GM23248 (cell line): Measurements from ENCODE around the gene BICD1. TPM values are rescaled to one million over a fixed set of nuclear protein-coding genes. Genes with fewer than 3 reads are reported as not detected.
"Not testable (repeated sequence)": the region's sequence is repeated elsewhere in the genome, so short reads cannot be mapped to it uniquely, and the experiment has no call there.

Source experiments
- DNase-seq: peaks from one replicate; pipeline ENCODE4 v3.0.0-alpha.2; 2015
- H2AFZ ChIP-seq: fragments of 200-600 bp; sonication (generic); 2 replicates; pipeline ENCODE4 v1.6.1; 2016; ENCODE audit warnings: antibody characterized with exemption
- H3F3A ChIP-seq: fragments of 200-600 bp; sonication (generic); 2 replicates; pipeline ENCODE4 v1.6.1; 2016; ENCODE audit warnings: mild to moderate bottlenecking, antibody characterized with exemption, mixed run types; ENCODE audit not compliant: insufficient read depth
- H3K27ac ChIP-seq: fragments of 200-600 bp; sonication (generic); 2 replicates; pipeline ENCODE4 v1.5.1; 2016; ENCODE audit warnings: mild to moderate bottlenecking
- H3K27me3 ChIP-seq: fragments of 200-600 bp; sonication (generic); replicated peaks from 2 replicates; pipeline ENCODE4 v1.6.1; 2016; ENCODE audit warnings: mild to moderate bottlenecking; ENCODE audit not compliant: insufficient read depth
- H3K36me3 ChIP-seq: fragments of 200-600 bp; sonication (generic); 2 replicates; pipeline ENCODE4 v1.6.1; 2016; ENCODE audit warnings: low read depth, mild to moderate bottlenecking
- H3K4me1 ChIP-seq: fragments of 200-600 bp; sonication (generic); 2 replicates; pipeline ENCODE4 v1.6.1; 2016; ENCODE audit warnings: mild to moderate bottlenecking; ENCODE audit not compliant: insufficient read depth
- H3K4me2 ChIP-seq: fragments of 200-600 bp; sonication (generic); one replicate; pipeline ENCODE4 v1.6.1; 2016; ENCODE audit warnings: mild to moderate bottlenecking; ENCODE audit not compliant: unreplicated experiment
- H3K4me3 ChIP-seq: fragments of 200-600 bp; sonication (generic); 2 replicates; pipeline ENCODE4 v1.5.1; 2016; ENCODE audit warnings: mild to moderate bottlenecking
- H3K79me2 ChIP-seq: fragments of 200-600 bp; sonication (generic); 2 replicates; pipeline ENCODE4 v1.6.1; 2016; ENCODE audit warnings: mild to moderate bottlenecking; ENCODE audit not compliant: insufficient read depth
- H3K9ac ChIP-seq: fragments of 200-600 bp; sonication (generic); 2 replicates; pipeline ENCODE4 v1.6.1; 2016; ENCODE audit warnings: mild to moderate bottlenecking
- H3K9me2 ChIP-seq: fragments of 200-600 bp; sonication (generic); 2 replicates; pipeline ENCODE4 v1.6.1; 2016; ENCODE audit warnings: mixed run types, mild to moderate bottlenecking, moderate library complexity; ENCODE audit not compliant: insufficient read depth
- H3K9me3 ChIP-seq: fragments of 200-600 bp; sonication (generic); one replicate; pipeline ENCODE4 v1.6.1; 2017; ENCODE audit warnings: low read depth
- H4K20me1 ChIP-seq: fragments of 200-600 bp; sonication (generic); 2 replicates; pipeline ENCODE4 v1.6.0; 2016; ENCODE audit not compliant: insufficient read depth
- EZH2 ChIP-seq: fragments of 200-600 bp; sonication (generic); IDR thresholded peaks from 2 replicates; pipeline ENCODE4 v1.6.1; 2018; ENCODE audit warnings: antibody characterized with exemption, mild to moderate bottlenecking; ENCODE audit not compliant: insufficient read depth, poor library complexity, severe bottlenecking
- EZH2phosphoT487 ChIP-seq: fragments of 200-600 bp; sonication (generic); IDR thresholded peaks from 2 replicates; pipeline ENCODE4 v1.6.1; 2018; ENCODE audit warnings: antibody characterized with exemption, moderate library complexity, mild to moderate bottlenecking, low read depth; ENCODE audit not compliant: insufficient read depth
- WGBS, 2 experiments: methylation state at CpG; one replicate each; pipeline ENCODE4 v1.1.6; 2015 to 2017; ENCODE audit warnings: low lambda C conversion rate in 2 of 2, low coverage in 1 of 2; ENCODE audit errors: missing lambda C conversion rate in 2 of 2; 5-methylcytosine and 5-hydroxymethylcytosine counted together
- in situ Hi-C: fragments of 300-500 bp; cut with MboI; formaldehyde crosslinking; loops from 2 replicates; pipeline ENCODE4 v1.15.0; 2020
- polyA plus RNA-seq: library from polyadenylated mRNA; unstranded; fragments of >200 nt; fragmentation: Nextera tagmentation; extraction: Ambion mirVana; gene quantifications from 2 replicates; pipeline ENCODE4 v1.2.1, GENCODE V29; 2016
- total RNA-seq: library from RNA; depleted of rRNA; stranded (reverse); fragments of >200 nt; shearing (Covaris generic); gene quantifications from 2 replicates; pipeline ENCODE4 v1.2.3, GENCODE V29; 2014

Gene BICD1
- total and polyA plus RNA-seq, 2 experiments from 2014 or later: 9.7 to 20.6 TPM

DNA sequence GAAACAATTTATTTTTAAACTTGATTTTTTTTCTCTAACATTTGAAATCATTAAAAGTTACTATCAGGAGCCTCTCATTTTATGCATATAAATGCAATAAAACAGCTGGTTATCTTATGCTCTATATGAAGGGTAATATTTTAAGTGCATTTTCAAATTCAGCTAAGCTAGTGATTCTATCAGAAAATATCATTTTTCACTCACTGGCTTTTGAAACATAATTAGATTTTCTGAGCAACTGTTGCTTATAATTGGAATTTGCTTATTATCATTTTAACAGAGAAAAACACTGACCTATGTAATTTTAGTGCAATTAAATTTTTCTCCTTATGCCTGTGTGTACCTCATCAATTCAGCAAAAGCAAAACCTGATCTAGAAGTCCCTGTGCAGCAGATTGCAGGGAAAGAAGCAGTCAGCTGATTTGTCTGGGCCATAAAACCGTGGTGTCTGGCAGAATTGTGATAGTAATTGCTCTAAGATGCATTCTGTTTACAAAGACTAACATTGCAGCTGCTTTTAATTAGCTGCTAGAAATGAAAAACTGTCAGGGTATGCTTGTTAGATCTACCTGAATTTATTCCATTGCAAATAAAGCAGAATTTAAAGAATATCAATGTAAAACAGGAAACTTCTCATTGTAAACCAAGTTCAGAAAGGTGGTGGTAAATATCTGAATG is 75.0 kb downstream of the BICD1 start:
- no peak for DNase-seq
- Histone ChIP-seq H3K36me3 (no peaks in the 10 kb centered on the region; the same call in 1 of the 2 replicates), H3K27me3 (no peaks in the 10 kb centered on the region), H3K27ac (no peak overlapping the region), H3K79me2 (peaks cover 77% of the 10 kb centered on the region), H3K9me3 (no peaks in the 10 kb centered on the region), H3K4me2 (no peak overlapping the region), H2AFZ (no peak overlapping the region), H3K9ac (no peak overlapping the region), H3K9me2 (no peaks in the 10 kb centered on the region), H3K4me3 (no peak overlapping the region), H3K4me1 (no peaks in the 10 kb centered on the region), H4K20me1 (no peaks in the 10 kb centered on the region), H3F3A (no peaks in the 10 kb centered on the region)
- WGBS, 2 experiments: 0 to 18% methylated on average over 1 of the region's 1 CpG
- TF ChIP-seq EZH2 (no peak), EZH2phosphoT487 (no peak)
- in situ Hi-C loops: no loop called here

- in situ Hi-C loops: no loop called here
- H3K4me2 ChIP-seq: no peak overlapping the region
- no peak for TF ChIP-seq EZH2phosphoT487
- no peak overlapping the region for H3K4me3 ChIP-seq
- no peaks in the 10 kb centered on the region for H3K4me1 ChIP-seq
- no peaks in the 10 kb centered on the region for H3F3A ChIP-seq
- peak; percentile 8 for DNase-seq
- H3K36me3 ChIP-seq: no peaks in the 10 kb centered on the region; the same call in 1 of the 2 replicates
- no peak overlapping the region for H3K9ac ChIP-seq
- WGBS, 2 experiments: 100% methylated on average over 1 of the region's 1 CpG
- H3K27ac ChIP-seq: no peak overlapping the region
- H3K9me2 ChIP-seq: no peaks in the 10 kb centered on the region
- H3K79me2 ChIP-seq: peaks cover 81% of the 10 kb centered on the region
- no peak overlapping the region for H2AFZ ChIP-seq
- no peaks in the 10 kb centered on the region for H3K27me3 ChIP-seq
- no peaks in the 10 kb centered on the region for H4K20me1 ChIP-seq
- no peaks in the 10 kb centered on the region for H3K9me3 ChIP-seq
These were observed 77.0 kb downstream of the BICD1 start for GRCh38 chr12:32183650-32184049.

- H3K27me3 ChIP-seq, H4K20me1 ChIP-seq, H3K27ac ChIP-seq, in situ Hi-C loops, H3K9ac ChIP-seq, H3K9me3 ChIP-seq, DNase-seq, H3K36me3 ChIP-seq, H3K4me1 ChIP-seq, H2AFZ ChIP-seq, H3K4me2 ChIP-seq, H3K9me2 ChIP-seq, H3F3A ChIP-seq, H3K4me3 ChIP-seq: not testable (repeated sequence)
- WGBS, 2 experiments: 95 to 98% methylated on average over 8 of the region's 8 CpGs
- H3K79me2 ChIP-seq: peaks cover 73% of the 10 kb centered on the region
These were observed 80.5 kb downstream of the BICD1 start for GRCh38 chr12:32187127-32187526.

DNA sequence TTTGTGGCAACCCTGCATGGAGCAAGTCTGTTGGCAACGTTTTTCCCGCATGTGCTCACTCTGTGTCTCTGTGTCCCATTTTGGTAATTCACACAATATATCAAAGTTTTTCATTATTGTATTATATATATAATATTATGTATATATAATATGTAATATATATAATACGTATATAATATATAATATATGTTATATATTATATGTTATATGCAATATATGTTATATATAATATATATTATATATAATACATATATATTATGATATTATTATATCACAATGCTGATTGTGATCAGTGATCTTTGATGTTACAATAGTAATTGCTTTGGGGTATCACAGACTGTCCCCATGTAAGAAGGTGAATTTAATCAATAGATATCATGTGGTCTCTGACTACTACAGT is 84.8 kb downstream of the BICD1 start:
- Histone ChIP-seq H2AFZ (no peak overlapping the region), H3K27ac (no peak overlapping the region), H3K9me3 (no peaks in the 10 kb centered on the region), H3K36me3 (no peaks in the 10 kb centered on the region; the same call in 1 of the 2 replicates), H3K4me1 (no peaks in the 10 kb centered on the region), H3F3A (peaks cover 13% of the 10 kb centered on the region), H3K9ac (no peak overlapping the region), H3K4me3 (no peak overlapping the region), H3K79me2 (peaks cover 43% of the 10 kb centered on the region), H3K27me3 (no peaks in the 10 kb centered on the region), H3K4me2 (no peak overlapping the region), H4K20me1 (no peaks in the 10 kb centered on the region), H3K9me2 (no peaks in the 10 kb centered on the region)
- in situ Hi-C loops: no loop called here
- DNase-seq: no peak
- TF ChIP-seq EZH2phosphoT487: no peak
- TF ChIP-seq EZH2: no peak
- WGBS, 2 experiments: 79 to 91% methylated on average over 3 of the region's 3 CpGs
